Mesenchymal stem cell (in vitro differentiated cells and primary cell): ENCODE data around the gene ING3.

Source experiments
- DNase-seq: peaks from one replicate; pipeline ENCODE4 v3.0.0-alpha.2; 2013
- H2AFZ ChIP-seq: one replicate; pipeline ENCODE4 v1.6.1; 2013; ENCODE audit warnings: low read depth, mild to moderate bottlenecking, control low read depth, inconsistent platforms, low read length, moderate library complexity
- H2AK5ac ChIP-seq: 2 replicates; pipeline ENCODE4 v1.6.1; 2013; ENCODE audit warnings: low read length, moderate library complexity, mild to moderate bottlenecking, inconsistent platforms; ENCODE audit not compliant: severe bottlenecking
- H2BK120ac ChIP-seq: one replicate; pipeline ENCODE4 v1.6.1; 2013; ENCODE audit warnings: low read depth, mild to moderate bottlenecking, inconsistent platforms, low read length, moderate library complexity
- H2BK12ac ChIP-seq, 2 experiments: one replicate each; pipeline ENCODE4 v1.6.1; 2013; ENCODE audit warnings: inconsistent platforms in 2 of 2, low read length in 2 of 2, mild to moderate bottlenecking in 2 of 2, moderate library complexity in 2 of 2, control low read depth in 1 of 2
- H2BK15ac ChIP-seq: one replicate; pipeline ENCODE4 v1.6.1; 2013; ENCODE audit warnings: mild to moderate bottlenecking, low read depth, inconsistent platforms; ENCODE audit not compliant: poor library complexity, severe bottlenecking
- H2BK5ac ChIP-seq: 2 replicates; pipeline ENCODE4 v1.6.1; 2013; ENCODE audit warnings: low read depth, mild to moderate bottlenecking, low read length, control low read depth, inconsistent platforms; ENCODE audit not compliant: poor library complexity, severe bottlenecking
- H3K14ac ChIP-seq, 2 experiments: one replicate each; pipeline ENCODE4 v1.6.1; 2013; ENCODE audit warnings: inconsistent platforms in 2 of 2, low read length in 2 of 2, control low read depth in 1 of 2, mild to moderate bottlenecking in 1 of 2, moderate library complexity in 1 of 2
- H3K18ac ChIP-seq, 2 experiments: one replicate each; pipeline ENCODE4 v1.6.1; 2013; ENCODE audit warnings: inconsistent platforms in 2 of 2, low read length in 2 of 2, control low read depth in 1 of 2, low read depth in 1 of 2, mild to moderate bottlenecking in 1 of 2
- H3K23ac ChIP-seq, 2 experiments: one replicate each; pipeline ENCODE4 v1.6.1; 2013; ENCODE audit warnings: inconsistent platforms in 2 of 2, low read length in 2 of 2, mild to moderate bottlenecking in 2 of 2, moderate library complexity in 2 of 2, control low read depth in 1 of 2
- H3K27ac ChIP-seq: 2 replicates; pipeline ENCODE4 v1.5.1; 2013; ENCODE audit warnings: mild to moderate bottlenecking, moderate library complexity, low read length, control low read depth, inconsistent platforms; ENCODE audit not compliant: poor library complexity, severe bottlenecking
- H3K27me3 ChIP-seq, 2 experiments: 2 replicates each; pipeline versions ENCODE4 v1.6.1 to v1.7.0; 2013; ENCODE audit warnings: low read length in 2 of 2, mild to moderate bottlenecking in 2 of 2, moderate library complexity in 2 of 2, control low read depth in 1 of 2, inconsistent platforms in 1 of 2; ENCODE audit not compliant: control insufficient read depth in 1 of 2, insufficient read depth in 1 of 2
- H3K36me3 ChIP-seq, 2 experiments: 2 replicates each; pipeline versions ENCODE4 v1.6.1 to v1.7.0; 2013; ENCODE audit warnings: low read length in 2 of 2, control low read depth in 1 of 2, inconsistent platforms in 1 of 2, low read depth in 1 of 2, mild to moderate bottlenecking in 1 of 2; ENCODE audit not compliant: insufficient read depth in 2 of 2, control insufficient read depth in 1 of 2
- H3K4ac ChIP-seq, 2 experiments: one replicate each; pipeline ENCODE4 v1.6.1; 2013; ENCODE audit warnings: inconsistent platforms in 2 of 2, low read length in 2 of 2, mild to moderate bottlenecking in 2 of 2, moderate library complexity in 2 of 2, control low read depth in 1 of 2, low read depth in 1 of 2
- H3K4me1 ChIP-seq: 2 replicates; pipeline ENCODE4 v1.6.1; 2013; ENCODE audit warnings: low read depth, low read length, control low read depth; ENCODE audit not compliant: control insufficient read depth, insufficient read depth
- H3K4me2 ChIP-seq: 2 replicates; pipeline ENCODE4 v1.6.1; 2013; ENCODE audit warnings: low read length, mild to moderate bottlenecking, inconsistent platforms; ENCODE audit not compliant: poor library complexity, severe bottlenecking
- H3K4me3 ChIP-seq, 2 experiments: 2 replicates each; pipeline versions ENCODE4 v1.5.1 to v1.7.0; 2013; ENCODE audit warnings: low read length in 2 of 2, mild to moderate bottlenecking in 2 of 2, control low read depth in 1 of 2, low read depth in 1 of 2; ENCODE audit not compliant: insufficient read depth in 1 of 2
- H3K79me1 ChIP-seq: replicated peaks from 2 replicates; pipeline ENCODE4 v1.6.1; 2013; ENCODE audit warnings: mild to moderate bottlenecking, control low read depth, low read length, inconsistent platforms; ENCODE audit not compliant: poor library complexity, severe bottlenecking
- H3K9ac ChIP-seq: 2 replicates; pipeline ENCODE4 v1.7.0; 2013; ENCODE audit warnings: mild to moderate bottlenecking, low read length, moderate library complexity
- H3K9me3 ChIP-seq: 2 replicates; pipeline ENCODE4 v1.7.0; 2013; ENCODE audit warnings: mild to moderate bottlenecking, low read length; ENCODE audit not compliant: control insufficient read depth
- H4K8ac ChIP-seq: one replicate; pipeline ENCODE4 v1.6.1; 2013; ENCODE audit warnings: inconsistent platforms, mild to moderate bottlenecking, low read length, moderate library complexity
- H4K91ac ChIP-seq: one replicate; pipeline ENCODE4 v1.6.1; 2013; ENCODE audit warnings: mild to moderate bottlenecking, low read length, inconsistent platforms
- WGBS: methylation state at CpG from one replicate; pipeline ENCODE4 v1.1.7; 2013; ENCODE audit warnings: mixed read lengths; 5-methylcytosine and 5-hydroxymethylcytosine counted together

The ING3 gene

GRCh38 chr7:121017586-121017985 is 67.0 kb downstream of the ING3 start:
- H2BK12ac ChIP-seq: peak overlapping the region in 1 of 2 experiments; percentile 77
- no peaks in the 10 kb centered on the region for H3K36me3 ChIP-seq
- WGBS: no CpG with 5 or more reads among the region's 1 CpG
- H2AK5ac ChIP-seq: no peak overlapping the region
- no peaks in the 10 kb centered on the region for H3K9me3 ChIP-seq
- H2BK120ac ChIP-seq: no peak overlapping the region
- no peak overlapping the region for H2AFZ ChIP-seq
- H3K4me2 ChIP-seq: no peak overlapping the region
- H3K14ac ChIP-seq: no peak overlapping the region
- no peaks in the 10 kb centered on the region for H3K79me1 ChIP-seq
- H3K4me1 ChIP-seq: no peaks in the 10 kb centered on the region
- peak overlapping the region in 1 of 2 experiments; percentile 78 for H3K18ac ChIP-seq
- no peak overlapping the region for H4K8ac ChIP-seq
- no peaks in the 10 kb centered on the region for H3K27me3 ChIP-seq
- H3K4ac ChIP-seq: no peak overlapping the region
- H3K27ac ChIP-seq: no peak overlapping the region
- H4K91ac ChIP-seq: no peak overlapping the region
- no peak overlapping the region for H3K4me3 ChIP-seq
- no peak for DNase-seq
- H2BK5ac ChIP-seq: no peak overlapping the region
- no peak overlapping the region for H3K9ac ChIP-seq
- H3K23ac ChIP-seq: no peak overlapping the region
- H2BK15ac ChIP-seq: no peak overlapping the region

- DNase-seq: peak; percentile 45
- Histone ChIP-seq H3K9ac (peak overlapping the region; percentile 65), H4K8ac (no peak overlapping the region), H2BK120ac (no peak overlapping the region), H3K4me2 (no peak overlapping the region), H3K79me1 (no peaks in the 10 kb centered on the region), H2AK5ac (no peak overlapping the region), H2BK5ac (no peak overlapping the region), H2BK12ac (no peak overlapping the region), H4K91ac (no peak overlapping the region), H3K4me3 (peak overlapping the region in 1 of 2 experiments; percentile 12), H3K14ac (no peak overlapping the region), H3K27me3 (no peaks in the 10 kb centered on the region), H3K4ac (no peak overlapping the region), H3K36me3 (no peaks in the 10 kb centered on the region), H3K9me3 (no peaks in the 10 kb centered on the region), H3K18ac (no peak overlapping the region), H3K4me1 (no peaks in the 10 kb centered on the region), H2BK15ac (no peak overlapping the region), H2AFZ (no peak overlapping the region), H3K23ac (no peak overlapping the region), H3K27ac (no peak overlapping the region)
- 69% methylated on average over 1 of the region's 2 CpGs for WGBS
Measured at GRCh38 chr7:121019018-121019417, 68.4 kb downstream of the ING3 start.

- Histone ChIP-seq H3K4me1 (no peaks in the 10 kb centered on the region), H3K18ac (no peak overlapping the region), H2AK5ac (no peak overlapping the region), H3K4me3 (no peak overlapping the region), H2BK15ac (no peak overlapping the region), H3K36me3 (no peaks in the 10 kb centered on the region), H2BK5ac (no peak overlapping the region), H3K14ac (no peak overlapping the region), H3K27me3 (no peaks in the 10 kb centered on the region), H3K79me1 (no peaks in the 10 kb centered on the region), H3K23ac (no peak overlapping the region), H3K9ac (peak overlapping the region; percentile 65), H4K91ac (no peak overlapping the region), H2BK12ac (no peak overlapping the region), H3K4ac (no peak overlapping the region), H2BK120ac (no peak overlapping the region), H2AFZ (no peak overlapping the region), H4K8ac (no peak overlapping the region), H3K27ac (peak overlapping the region; percentile 61), H3K4me2 (no peak overlapping the region), H3K9me3 (no peaks in the 10 kb centered on the region)
- peak; percentile 80 for DNase-seq
- WGBS: no CpG with 5 or more reads among the region's 1 CpG
Measured at GRCh38 chr7:121020249-121020988, 69.8 kb downstream of the ING3 start.

GRCh38 chr7:121020989-121021969 is 70.7 kb downstream of the ING3 start:
- Histone ChIP-seq H4K8ac (no peak overlapping the region), H2AK5ac (no peak overlapping the region), H3K36me3 (no peaks in the 10 kb centered on the region), H2BK12ac (no peak overlapping the region), H3K9ac (peak overlapping the region; percentile 20), H2BK15ac (no peak overlapping the region), H3K27me3 (no peaks in the 10 kb centered on the region), H3K4ac (no peak overlapping the region), H3K4me3 (no peak overlapping the region), H3K27ac (no peak overlapping the region), H3K4me2 (no peak overlapping the region), H2BK120ac (no peak overlapping the region), H3K18ac (no peak overlapping the region), H2AFZ (no peak overlapping the region), H3K4me1 (no peaks in the 10 kb centered on the region), H2BK5ac (no peak overlapping the region), H3K9me3 (no peaks in the 10 kb centered on the region), H3K23ac (no peak overlapping the region), H3K79me1 (no peaks in the 10 kb centered on the region), H4K91ac (no peak overlapping the region), H3K14ac (no peak overlapping the region)
- 96% methylated on average over 4 of the region's 5 CpGs for WGBS
- no peak for DNase-seq
